GM23248 (cell line): ENCODE data around the gene TNF. TPM values are rescaled to one million over a fixed set of nuclear protein-coding genes. Genes with fewer than 3 reads are reported as not detected.

Experiments used
- DNase-seq: peaks from one replicate; pipeline ENCODE4 v3.0.0-alpha.2; 2015
- H2AFZ ChIP-seq: fragments of 200-600 bp; sonication (generic); 2 replicates; pipeline ENCODE4 v1.6.1; 2016; ENCODE audit warnings: antibody characterized with exemption
- H3F3A ChIP-seq: fragments of 200-600 bp; sonication (generic); 2 replicates; pipeline ENCODE4 v1.6.1; 2016; ENCODE audit warnings: mild to moderate bottlenecking, antibody characterized with exemption, mixed run types; ENCODE audit not compliant: insufficient read depth
- H3K27ac ChIP-seq: fragments of 200-600 bp; sonication (generic); 2 replicates; pipeline ENCODE4 v1.5.1; 2016; ENCODE audit warnings: mild to moderate bottlenecking
- H3K27me3 ChIP-seq: fragments of 200-600 bp; sonication (generic); replicated peaks from 2 replicates; pipeline ENCODE4 v1.6.1; 2016; ENCODE audit warnings: mild to moderate bottlenecking; ENCODE audit not compliant: insufficient read depth
- H3K36me3 ChIP-seq: fragments of 200-600 bp; sonication (generic); 2 replicates; pipeline ENCODE4 v1.6.1; 2016; ENCODE audit warnings: low read depth, mild to moderate bottlenecking
- H3K4me1 ChIP-seq: fragments of 200-600 bp; sonication (generic); 2 replicates; pipeline ENCODE4 v1.6.1; 2016; ENCODE audit warnings: mild to moderate bottlenecking; ENCODE audit not compliant: insufficient read depth
- H3K4me2 ChIP-seq: fragments of 200-600 bp; sonication (generic); one replicate; pipeline ENCODE4 v1.6.1; 2016; ENCODE audit warnings: mild to moderate bottlenecking; ENCODE audit not compliant: unreplicated experiment
- H3K4me3 ChIP-seq: fragments of 200-600 bp; sonication (generic); 2 replicates; pipeline ENCODE4 v1.5.1; 2016; ENCODE audit warnings: mild to moderate bottlenecking
- H3K79me2 ChIP-seq: fragments of 200-600 bp; sonication (generic); 2 replicates; pipeline ENCODE4 v1.6.1; 2016; ENCODE audit warnings: mild to moderate bottlenecking; ENCODE audit not compliant: insufficient read depth
- H3K9ac ChIP-seq: fragments of 200-600 bp; sonication (generic); 2 replicates; pipeline ENCODE4 v1.6.1; 2016; ENCODE audit warnings: mild to moderate bottlenecking
- H3K9me2 ChIP-seq: fragments of 200-600 bp; sonication (generic); 2 replicates; pipeline ENCODE4 v1.6.1; 2016; ENCODE audit warnings: mixed run types, mild to moderate bottlenecking, moderate library complexity; ENCODE audit not compliant: insufficient read depth
- H3K9me3 ChIP-seq: fragments of 200-600 bp; sonication (generic); one replicate; pipeline ENCODE4 v1.6.1; 2017; ENCODE audit warnings: low read depth
- H4K20me1 ChIP-seq: fragments of 200-600 bp; sonication (generic); 2 replicates; pipeline ENCODE4 v1.6.0; 2016; ENCODE audit not compliant: insufficient read depth
- EZH2 ChIP-seq: fragments of 200-600 bp; sonication (generic); IDR thresholded peaks from 2 replicates; pipeline ENCODE4 v1.6.1; 2018; ENCODE audit warnings: antibody characterized with exemption, mild to moderate bottlenecking; ENCODE audit not compliant: insufficient read depth, poor library complexity, severe bottlenecking
- EZH2phosphoT487 ChIP-seq: fragments of 200-600 bp; sonication (generic); IDR thresholded peaks from 2 replicates; pipeline ENCODE4 v1.6.1; 2018; ENCODE audit warnings: antibody characterized with exemption, moderate library complexity, mild to moderate bottlenecking, low read depth; ENCODE audit not compliant: insufficient read depth
- WGBS, 2 experiments: methylation state at CpG; one replicate each; pipeline ENCODE4 v1.1.6; 2015 to 2017; ENCODE audit warnings: low lambda C conversion rate in 2 of 2, low coverage in 1 of 2; ENCODE audit errors: missing lambda C conversion rate in 2 of 2; 5-methylcytosine and 5-hydroxymethylcytosine counted together
- in situ Hi-C: fragments of 300-500 bp; cut with MboI; formaldehyde crosslinking; loops from 2 replicates; pipeline ENCODE4 v1.15.0; 2020
- polyA plus RNA-seq: library from polyadenylated mRNA; unstranded; fragments of >200 nt; fragmentation: Nextera tagmentation; extraction: Ambion mirVana; gene quantifications from 2 replicates; pipeline ENCODE4 v1.2.1, GENCODE V29; 2016
- total RNA-seq: library from RNA; depleted of rRNA; stranded (reverse); fragments of >200 nt; shearing (Covaris generic); gene quantifications from 2 replicates; pipeline ENCODE4 v1.2.3, GENCODE V29; 2014

The TNF gene
- total and polyA plus RNA-seq, 2 experiments from 2014 or later: 0.11 TPM; not detected in 1

- H3K27me3 ChIP-seq: no peaks in the 10 kb centered on the region
- H3K9me2 ChIP-seq: no peaks in the 10 kb centered on the region
- H3K4me1 ChIP-seq: peaks cover 19% of the 10 kb centered on the region
- peak; percentile 99 for DNase-seq
- H3K9me3 ChIP-seq: no peaks in the 10 kb centered on the region
- H3K4me2 ChIP-seq: peak within 1 kb of the TSS; percentile 91
- peaks cover 15% of the 10 kb centered on the region; the same call in 1 of the 2 replicates for H3F3A ChIP-seq
- in situ Hi-C loops: loop anchor here (5.0 kb wide), 1 partner anchor 60 kb away; no protein-coding TSS in a partner anchor
- H3K4me3 ChIP-seq: peak within 1 kb of the TSS; percentile 96
- peaks cover 31% of the 10 kb centered on the region for H3K36me3 ChIP-seq
- peak within 1 kb of the TSS; percentile 83 for H2AFZ ChIP-seq
- peaks cover 64% of the 10 kb centered on the region for H3K79me2 ChIP-seq
- H3K27ac ChIP-seq: peak within 1 kb of the TSS; percentile 96
- H4K20me1 ChIP-seq: peaks cover 27% of the 10 kb centered on the region
- peak within 1 kb of the TSS; percentile 98 for H3K9ac ChIP-seq
- WGBS, 2 experiments: 0 to 2% methylated on average over 42 to 43 of the region's 43 CpGs
- TF ChIP-seq EZH2phosphoT487: no peak
- TF ChIP-seq EZH2: no peak
Observed at GRCh38 chr6:31541658-31542521, 33.5 kb upstream of the TNF start, which contains the start of gene DDX39B. Gene DDX39B, minus strand, starts transcription at chr6:31542003. Its CDS starts 1,471 bp downstream, at chr6:31540532.

GRCh38 chr6:31543639-31544038, 31.7 kb upstream of the TNF start:
- Histone ChIP-seq H3F3A (peaks cover 14% of the 10 kb centered on the region; the same call in 1 of the 2 replicates), H3K27me3 (no peaks in the 10 kb centered on the region), H3K4me1 (peaks cover 25% of the 10 kb centered on the region), H3K9ac (no peak overlapping the region), H3K27ac (no peak overlapping the region), H4K20me1 (peaks cover 21% of the 10 kb centered on the region), H3K4me3 (no peak overlapping the region), H3K9me3 (no peaks in the 10 kb centered on the region), H3K79me2 (peaks cover 59% of the 10 kb centered on the region), H2AFZ (no peak overlapping the region), H3K4me2 (no peak overlapping the region), H3K9me2 (no peaks in the 10 kb centered on the region), H3K36me3 (peaks cover 18% of the 10 kb centered on the region)
- no peak for DNase-seq
- WGBS, 2 experiments: 90% methylated on average over 6 of the region's 6 CpGs
- TF ChIP-seq EZH2phosphoT487: no peak
- in situ Hi-C loops: loop anchor here (5.0 kb wide), 1 partner anchor 59 kb away; no protein-coding TSS in a partner anchor

GRCh38 chr6:31544676-31545075, 30.7 kb upstream of the TNF start:
- TF ChIP-seq EZH2 (no peak), EZH2phosphoT487 (no peak)
- no peak overlapping the region for H3K4me3 ChIP-seq
- WGBS, 2 experiments: 44 to 56% methylated on average over 2 of the region's 2 CpGs

GRCh38 chr6:31545291-31545690, 30.1 kb upstream of the TNF start:
- WGBS, 2 experiments: 38 to 40% methylated on average over 7 of the region's 7 CpGs
- no peaks in the 10 kb centered on the region for H3K27me3 ChIP-seq
- in situ Hi-C loops: no loop called here

More at GRCh38 chr6:31544676-31545075, 30.7 kb upstream of the TNF start:
- peaks cover 13% of the 10 kb centered on the region for H3K36me3 ChIP-seq
- no peak overlapping the region for H2AFZ ChIP-seq
- peaks cover 13% of the 10 kb centered on the region; the same call in 1 of the 2 replicates for H4K20me1 ChIP-seq
- in situ Hi-C loops: loop anchor here (5.0 kb wide), 1 partner anchor 58 kb away; no protein-coding TSS in a partner anchor
- no peaks in the 10 kb centered on the region for H3K9me3 ChIP-seq
- H3K79me2 ChIP-seq: peaks cover 59% of the 10 kb centered on the region
- no peak overlapping the region for H3K4me2 ChIP-seq
- no peak for DNase-seq
- no peaks in the 10 kb centered on the region for H3K27me3 ChIP-seq
- H3F3A ChIP-seq: peaks cover 4% of the 10 kb centered on the region; the same call in 1 of the 2 replicates
- H3K9ac ChIP-seq: no peak overlapping the region
- H3K9me2 ChIP-seq: no peaks in the 10 kb centered on the region
- H3K27ac ChIP-seq: no peak overlapping the region
- peaks cover 16% of the 10 kb centered on the region for H3K4me1 ChIP-seq

More at GRCh38 chr6:31545291-31545690, 30.1 kb upstream of the TNF start:
- H4K20me1 ChIP-seq: peaks cover 6% of the 10 kb centered on the region; the same call in 1 of the 2 replicates
- H3F3A ChIP-seq: peaks cover 4% of the 10 kb centered on the region; the same call in 1 of the 2 replicates
- H3K79me2 ChIP-seq: peaks cover 59% of the 10 kb centered on the region
- no peaks in the 10 kb centered on the region for H3K9me2 ChIP-seq
- no peak overlapping the region for H3K4me3 ChIP-seq
- no peak for DNase-seq
- H3K9ac ChIP-seq: no peak overlapping the region
- H3K9me3 ChIP-seq: no peaks in the 10 kb centered on the region
- peaks cover 7% of the 10 kb centered on the region; the same call in 1 of the 2 replicates for H3K36me3 ChIP-seq
- TF ChIP-seq EZH2 (no peak), EZH2phosphoT487 (no peak)
- no peak overlapping the region for H3K4me2 ChIP-seq
- peaks cover 10% of the 10 kb centered on the region; the same call in 1 of the 2 replicates for H3K4me1 ChIP-seq
- H3K27ac ChIP-seq: no peak overlapping the region
- H2AFZ ChIP-seq: no peak overlapping the region
